Activated T-cell treated with anti-CD3 and anti-CD28 coated beads, Interleukin-2, amount 50 U/mL, for 1 hour (primary cell): ENCODE measurements around the gene ACAN.
A peak's percentile ranks its signal among the peaks of the same experiment; 100 is the strongest.

ENCODE experiments used
- DNase-seq: peaks from one replicate; pipeline ENCODE4 v3.0.0-alpha.2; 2020

Gene ACAN

DNA sequence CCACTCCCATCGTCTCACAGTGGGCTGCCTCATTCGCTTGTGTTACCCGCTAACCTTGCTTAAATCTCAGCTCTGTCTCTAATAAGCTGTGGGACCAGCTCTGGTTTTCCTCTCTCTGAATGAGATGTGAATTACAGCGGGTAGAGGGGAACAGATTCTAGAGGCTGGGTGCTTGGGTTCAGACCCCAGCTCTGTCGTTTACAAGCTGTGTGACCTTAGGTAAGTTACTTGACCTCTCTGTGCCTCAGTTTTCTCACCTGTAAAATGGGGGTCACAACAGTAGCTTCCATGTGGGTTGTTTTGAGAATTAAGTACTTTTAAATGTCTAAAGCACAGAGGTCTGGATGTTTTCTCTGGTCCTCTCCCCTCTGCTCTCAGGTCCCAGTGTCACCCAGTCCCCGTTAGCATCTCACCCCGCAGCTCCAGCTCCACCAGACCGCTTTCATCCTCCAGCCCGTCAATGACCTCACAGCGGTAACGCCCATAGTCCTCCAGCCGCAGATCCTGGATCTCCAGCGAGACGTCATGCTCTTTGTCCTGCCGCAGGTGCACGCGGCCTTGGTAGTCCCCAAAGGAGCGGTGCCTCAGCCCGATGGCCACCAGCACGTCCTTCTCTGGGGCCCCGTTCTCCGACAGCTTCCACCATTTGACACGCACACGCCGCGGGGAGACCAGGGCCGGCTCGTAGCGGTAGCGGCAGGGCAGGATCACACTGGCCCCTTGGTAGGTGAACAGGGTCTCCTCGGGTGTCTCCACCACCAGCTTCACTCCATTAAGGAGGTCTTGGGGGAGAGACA is 77.9 kb downstream of the ACAN start:
- DNase-seq, result no peak

DNA sequence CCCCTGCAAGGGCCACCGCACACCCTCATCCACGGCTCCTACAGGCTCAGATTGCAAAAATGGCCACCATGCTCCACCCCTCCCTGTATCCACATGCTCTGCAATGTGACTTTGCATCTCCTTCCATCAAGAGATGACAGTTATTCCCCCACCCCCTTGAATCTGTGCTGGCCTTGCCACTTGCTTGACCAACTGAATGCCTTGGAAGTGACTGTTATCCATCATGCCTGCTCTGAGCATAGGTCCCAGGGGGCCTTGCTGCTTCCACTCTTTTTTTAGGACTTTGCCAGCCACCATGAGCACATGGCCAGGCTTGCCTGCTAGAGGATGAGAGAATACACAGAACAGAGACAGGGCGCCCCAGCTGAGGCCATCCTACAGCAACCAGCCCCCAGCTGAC is 78.5 kb downstream of the ACAN start:
- no peak for DNase-seq

DNA sequence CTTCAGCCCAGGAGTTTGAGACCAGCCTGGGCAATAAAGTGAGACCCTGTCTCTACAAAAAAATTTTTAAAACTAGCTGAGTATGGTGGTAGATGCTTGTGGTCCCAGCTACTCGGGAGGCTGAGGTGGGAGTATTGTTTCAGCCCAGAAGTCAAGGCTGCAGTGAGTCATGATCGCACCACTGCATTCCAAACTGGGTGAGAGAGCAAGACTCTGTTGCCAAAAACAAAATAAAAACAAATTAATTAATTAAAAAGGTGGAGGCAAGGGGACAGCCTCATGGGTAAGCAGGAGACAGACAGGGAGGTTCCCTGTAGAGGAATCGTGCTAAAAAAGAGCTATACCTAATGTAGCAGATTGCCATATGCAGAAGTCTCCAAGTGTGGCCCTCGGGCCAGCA is 79.5 kb downstream of the ACAN start:
- no peak for DNase-seq

DNA sequence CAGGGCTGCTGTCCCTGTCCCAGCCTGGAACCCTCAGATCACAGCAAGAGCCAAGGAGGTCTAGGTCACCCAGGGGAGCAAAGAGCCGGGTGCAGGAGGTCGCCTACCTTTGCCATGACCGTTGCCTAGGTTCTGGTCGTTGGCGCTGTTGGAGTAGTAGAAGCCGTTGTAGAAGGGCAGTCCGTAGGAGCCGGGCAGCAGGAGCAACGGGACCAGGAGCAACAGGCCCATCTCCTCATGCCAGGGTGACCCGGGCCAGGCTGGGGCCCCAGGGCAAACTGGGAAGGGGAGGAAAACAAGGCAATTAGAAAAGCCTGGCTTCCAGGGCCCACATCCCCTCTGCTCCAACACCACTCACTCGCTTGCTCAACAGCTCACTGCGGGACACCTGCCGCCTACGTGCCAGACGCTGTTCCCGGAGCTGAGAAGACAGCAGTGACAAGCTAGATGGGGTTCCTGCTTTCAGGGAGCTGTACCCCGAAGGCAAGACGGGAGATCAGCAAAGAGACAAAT is 83.9 kb downstream of the ACAN start:
- DNase-seq, result no peak

DNA sequence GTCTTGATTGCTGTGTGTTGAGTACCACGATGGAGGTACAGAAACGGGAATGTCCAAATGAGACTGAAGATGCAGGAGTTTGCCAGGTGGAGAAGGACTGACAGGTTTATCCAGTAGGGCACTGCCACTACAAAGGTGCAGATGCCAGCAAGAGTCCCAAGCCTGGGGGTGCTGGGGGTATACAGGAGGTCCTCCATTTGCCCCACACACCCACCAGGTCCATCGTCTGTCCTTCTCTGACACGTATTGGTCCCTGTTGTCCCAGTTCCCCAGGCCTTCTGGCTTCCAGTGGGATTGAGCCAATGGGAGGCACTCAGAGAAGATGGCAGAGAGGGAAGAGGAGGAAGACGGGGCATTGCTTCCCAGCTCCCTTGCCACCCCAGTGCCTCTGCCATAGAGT is 85.5 kb downstream of the ACAN start:
- DNase-seq, result no peak

DNA sequence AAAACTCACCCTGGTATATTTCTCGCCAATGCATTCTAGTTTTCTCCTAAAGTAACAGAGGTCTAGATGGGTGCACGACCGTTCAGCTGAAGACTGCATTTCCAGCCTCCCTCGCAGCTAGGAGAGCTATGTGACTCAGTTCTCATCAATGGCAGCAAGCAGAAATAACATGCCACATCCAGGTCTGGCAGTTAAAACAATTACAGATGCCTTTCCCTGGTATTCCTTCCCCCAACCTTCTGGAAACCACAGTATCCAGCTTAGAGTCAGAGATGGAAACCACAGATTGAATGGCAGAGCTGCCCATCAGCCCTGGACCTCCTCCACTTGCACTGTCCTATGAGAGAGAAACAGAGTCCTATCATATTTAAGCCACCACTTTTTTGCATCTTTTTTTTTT is 87.3 kb downstream of the ACAN start:
- DNase-seq, result no peak

DNA sequence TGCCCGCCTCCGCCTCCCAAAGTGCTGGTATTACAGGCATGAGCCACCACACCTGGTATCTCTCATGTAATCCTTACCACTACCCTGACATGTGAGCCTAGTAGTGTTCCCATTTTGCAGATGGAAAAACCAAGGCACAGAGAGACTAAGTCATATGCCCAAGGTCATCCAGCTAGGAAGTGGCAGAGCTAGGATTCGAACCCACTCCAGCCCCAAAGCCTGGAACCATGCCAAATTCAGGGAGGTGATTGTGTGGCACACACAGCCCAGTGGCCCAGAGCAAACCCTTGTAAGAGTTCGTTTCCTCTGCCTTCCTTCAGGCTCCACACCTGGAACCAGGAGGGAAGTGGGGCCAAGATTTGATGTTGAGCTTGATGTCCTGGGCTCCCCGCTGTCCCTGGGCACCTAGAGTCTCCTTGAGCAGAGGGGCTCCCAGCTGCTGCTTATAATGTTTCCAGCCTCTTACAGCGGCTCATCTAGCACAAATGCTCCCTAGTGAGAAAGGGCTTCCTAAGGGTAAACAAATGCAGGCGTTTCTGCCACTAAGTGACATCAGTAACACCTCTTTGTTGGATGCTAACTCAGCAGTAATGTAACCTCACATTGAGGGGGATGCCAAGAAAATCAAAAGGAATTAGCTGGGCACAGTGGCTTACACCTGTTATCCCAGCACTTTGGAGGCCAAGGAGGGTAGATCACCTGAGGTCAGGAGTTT is 88.5 kb downstream of the ACAN start:
- no peak for DNase-seq

DNA sequence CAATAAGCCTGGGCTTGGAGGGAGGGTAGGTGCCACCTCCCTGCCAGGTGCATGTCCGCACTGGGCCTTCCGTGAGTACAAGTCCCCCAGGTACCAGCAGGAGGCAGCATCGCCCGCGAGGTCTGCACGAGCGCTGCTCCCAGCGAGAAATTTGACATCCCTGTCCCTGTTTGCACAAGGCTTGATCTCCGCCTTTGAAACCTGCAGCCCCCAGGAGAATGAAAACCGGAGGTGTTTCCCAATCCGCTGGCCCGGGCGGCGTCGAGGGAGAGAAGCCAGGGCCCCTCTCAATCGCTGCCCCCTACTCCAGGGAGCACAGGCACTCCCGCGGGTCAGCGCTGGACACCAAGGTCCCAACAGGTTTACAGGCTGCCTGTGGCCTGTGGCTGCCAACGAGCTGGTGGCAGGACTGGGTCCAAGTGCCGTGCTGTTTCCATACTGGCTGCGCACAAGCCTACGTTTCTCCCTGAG is 91.1 kb downstream of the ACAN start:
- peak; percentile 92 for DNase-seq

DNA sequence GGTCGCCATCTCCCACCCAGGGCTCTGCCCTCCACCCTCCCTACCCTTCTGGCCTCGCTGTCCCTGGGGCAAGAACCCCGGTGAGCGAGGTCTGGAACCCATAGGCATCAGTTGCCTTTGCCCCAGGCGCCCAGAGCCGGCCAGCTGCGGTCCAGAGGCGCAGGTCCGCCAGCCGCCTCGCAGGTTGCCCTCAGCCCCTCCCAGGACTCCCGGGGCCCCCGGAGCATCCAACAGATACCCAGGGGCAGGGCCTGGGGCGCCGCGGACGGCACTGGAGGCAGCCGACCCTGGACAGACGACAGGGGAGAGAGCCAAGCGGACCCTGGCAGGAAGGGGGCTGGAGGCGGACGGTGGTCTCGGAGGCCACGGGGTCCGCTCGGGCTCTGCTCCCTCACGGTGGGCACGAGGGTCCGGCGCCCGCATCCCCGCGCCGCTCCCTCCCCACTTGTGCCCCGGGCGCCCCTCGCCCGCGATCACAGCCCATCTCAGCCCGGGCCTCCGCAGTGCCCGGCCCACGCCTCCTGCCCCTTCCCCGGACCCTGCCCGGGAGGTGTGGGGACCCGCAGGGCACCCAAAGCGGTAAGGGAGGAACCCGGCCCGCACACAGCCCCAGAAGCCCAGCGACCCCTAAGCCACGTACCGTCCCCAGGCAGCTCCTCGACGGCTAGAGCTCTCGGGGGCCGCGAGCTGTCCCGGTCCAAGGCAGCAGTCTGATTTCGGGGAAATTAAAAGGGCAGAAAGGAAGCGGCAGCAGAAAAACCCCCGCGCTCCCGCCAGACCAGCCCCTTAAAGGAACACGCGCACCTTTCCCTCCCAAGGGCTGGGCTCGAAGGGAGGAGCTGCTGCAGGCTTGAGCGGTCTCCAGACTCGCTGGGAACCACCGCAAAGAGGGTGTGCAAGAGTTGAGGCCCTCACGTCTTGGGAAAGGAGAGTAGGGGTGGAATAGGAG is 91.9 kb downstream of the ACAN start, which contains the start of gene HAPLN3:
Gene HAPLN3 (minus strand): TSS at position 726 of the 949 bp plus-strand sequence. CDS start 8,246 bp downstream, outside the sequence.
- DNase-seq, result peak; percentile 60

DNA sequence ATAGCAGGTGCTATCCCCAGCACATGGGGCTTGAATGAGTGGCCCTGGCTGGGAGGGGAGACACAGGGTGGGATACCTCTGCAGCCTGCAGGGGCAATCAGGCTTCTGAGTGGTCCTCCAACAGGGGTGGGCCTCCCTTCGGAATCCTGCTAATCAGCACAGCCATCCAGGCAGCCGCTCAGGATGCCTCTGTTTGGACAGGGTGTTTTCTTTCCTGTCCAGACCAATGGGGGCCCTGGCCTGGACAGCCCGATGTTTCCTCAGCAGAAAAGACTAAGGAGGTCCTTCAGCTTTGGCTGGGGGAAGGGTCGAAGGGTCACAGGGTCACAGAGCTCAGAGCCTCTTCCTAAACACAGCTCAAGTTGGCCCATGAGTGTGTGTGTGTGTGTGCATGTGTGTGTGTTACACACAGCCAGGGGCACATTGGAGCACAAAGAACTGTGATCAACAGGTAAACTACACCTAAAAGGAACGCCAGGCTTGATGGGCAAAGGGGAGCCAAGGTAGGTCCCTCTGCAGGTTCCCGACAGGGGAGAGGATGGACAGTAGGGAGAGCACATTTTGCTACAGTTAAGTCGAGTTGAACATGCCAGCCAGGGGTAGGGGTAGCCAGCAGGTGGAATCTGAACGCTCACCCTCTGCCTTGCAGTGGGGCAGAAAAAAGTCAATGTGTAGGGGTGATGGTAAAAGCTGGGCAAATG is 93.2 kb downstream of the ACAN start:
- no peak for DNase-seq

DNA sequence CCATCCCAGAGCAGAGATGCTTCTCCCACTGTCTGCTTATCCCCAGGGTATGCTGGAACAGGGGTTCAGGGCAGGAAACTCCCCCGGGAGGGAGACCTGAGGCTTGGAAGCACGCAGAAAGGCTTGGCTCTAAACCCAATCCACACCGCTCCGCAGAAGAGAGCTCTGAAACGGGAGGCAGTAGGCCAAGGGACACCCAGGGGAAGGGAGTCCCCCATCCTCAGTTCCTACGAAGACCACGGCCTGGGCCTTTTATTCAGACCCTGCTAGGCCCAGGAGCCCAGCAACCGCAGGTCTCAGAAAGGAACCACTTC is 93.9 kb downstream of the ACAN start:
- no peak for DNase-seq

DNA sequence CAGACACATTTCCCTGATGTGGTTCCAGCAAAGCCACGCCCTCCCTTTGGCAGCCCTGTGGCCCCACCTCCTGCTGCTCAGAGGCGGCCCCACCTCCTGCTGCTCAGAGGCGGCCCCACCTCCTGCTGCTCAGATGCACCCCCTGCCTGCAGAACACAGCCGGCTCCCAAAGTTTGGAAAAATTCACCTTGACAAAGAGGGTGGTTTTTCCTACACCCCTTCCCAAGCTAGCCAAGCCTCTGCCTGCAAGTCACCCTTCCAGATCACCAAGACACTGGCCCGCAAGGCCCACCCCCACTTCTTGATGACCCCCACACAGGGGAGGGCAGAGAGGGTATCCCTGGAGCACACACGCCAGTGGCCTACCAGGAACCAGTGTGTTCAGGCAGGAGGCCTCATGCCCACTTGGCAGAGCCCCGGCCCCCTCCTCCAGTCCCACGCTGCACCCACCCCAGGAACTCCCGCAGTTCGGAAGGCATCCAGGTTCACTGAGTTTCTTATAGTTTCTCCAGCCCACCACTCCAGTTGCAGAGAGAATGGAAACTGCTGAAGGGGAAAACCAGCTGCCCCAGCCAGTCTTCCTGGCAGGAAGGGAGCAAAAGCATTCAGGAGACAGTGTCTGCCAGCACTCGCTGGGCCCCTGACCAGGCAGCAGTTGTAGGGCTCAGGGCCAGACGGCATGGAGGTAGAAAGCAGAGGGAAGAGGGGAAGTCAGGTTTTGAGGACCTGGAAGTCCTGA is 94.4 kb downstream of the ACAN start:
- peak; percentile 82 for DNase-seq

DNA sequence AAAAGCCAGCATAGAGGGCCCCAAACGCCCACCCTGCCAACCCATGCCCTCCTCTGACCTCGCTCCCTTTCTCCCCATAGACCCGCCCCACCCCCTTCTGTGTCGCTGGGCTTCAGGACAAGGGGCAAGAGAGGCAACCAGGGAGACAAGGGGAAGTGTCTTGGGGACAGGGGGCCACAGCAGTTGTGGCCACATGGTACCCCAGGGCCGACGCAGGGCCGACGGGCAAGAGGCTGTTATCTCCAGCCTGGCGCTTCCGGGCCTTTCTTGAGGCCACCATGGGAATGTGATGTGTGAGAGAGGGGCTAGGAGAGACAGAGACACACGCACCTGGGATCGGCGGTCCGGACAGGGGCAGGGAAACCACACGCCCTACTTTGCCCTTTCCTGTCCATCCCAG is 95.5 kb downstream of the ACAN start:
- no peak for DNase-seq

DNA sequence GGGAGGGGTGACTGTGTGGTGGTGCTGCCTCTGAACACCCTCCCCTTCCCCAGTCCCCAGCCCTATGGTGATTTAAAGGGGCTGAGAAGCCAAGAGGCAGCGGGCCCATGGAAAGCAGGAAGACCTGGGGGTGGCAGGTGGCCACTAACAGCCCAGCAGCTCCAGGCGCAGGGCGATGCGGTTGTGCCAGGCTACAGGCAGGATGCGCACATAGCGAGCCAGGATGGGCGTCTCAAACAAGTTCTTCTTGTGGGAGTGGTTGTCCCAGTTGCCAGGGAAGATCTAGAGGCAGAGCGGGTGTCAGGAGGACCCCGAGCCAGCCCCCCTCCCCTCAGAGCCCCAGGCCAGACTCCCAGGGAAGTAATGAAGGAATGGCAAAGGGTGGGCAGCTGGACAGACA is 96.0 kb downstream of the ACAN start:
- DNase-seq, result no peak

DNA sequence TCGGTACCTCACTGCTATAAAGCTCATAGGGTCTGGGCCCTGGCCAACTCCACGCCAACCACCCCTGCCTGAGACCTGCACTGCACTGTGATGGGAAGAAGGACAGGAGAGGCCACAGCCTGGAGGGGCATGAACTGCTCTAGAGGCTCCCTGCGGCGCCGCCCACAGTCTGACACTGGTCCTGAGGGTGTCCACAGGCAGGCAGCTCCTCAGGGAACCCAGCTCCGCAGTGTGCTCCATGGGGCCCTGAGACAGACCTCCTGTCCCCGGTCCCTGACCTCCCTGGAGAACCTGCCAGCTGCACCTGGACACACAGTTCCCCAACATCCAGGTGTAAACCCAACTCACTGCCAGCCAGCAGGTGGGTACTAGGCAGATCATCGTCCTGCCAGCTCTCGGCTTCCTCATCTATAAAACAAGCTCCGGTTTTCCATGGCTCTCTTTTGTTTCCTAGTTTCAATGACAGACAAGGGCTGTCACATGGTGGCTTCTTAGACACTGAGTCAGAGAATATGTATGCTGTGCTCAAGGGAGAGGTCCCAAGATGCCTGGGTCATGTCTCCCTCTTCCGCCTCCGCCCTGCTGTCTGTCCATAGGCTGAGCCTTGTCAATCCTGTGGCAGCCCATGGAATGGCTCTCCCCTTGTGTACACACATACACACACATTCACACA is 97.2 kb downstream of the ACAN start:
- DNase-seq, result no peak

DNA sequence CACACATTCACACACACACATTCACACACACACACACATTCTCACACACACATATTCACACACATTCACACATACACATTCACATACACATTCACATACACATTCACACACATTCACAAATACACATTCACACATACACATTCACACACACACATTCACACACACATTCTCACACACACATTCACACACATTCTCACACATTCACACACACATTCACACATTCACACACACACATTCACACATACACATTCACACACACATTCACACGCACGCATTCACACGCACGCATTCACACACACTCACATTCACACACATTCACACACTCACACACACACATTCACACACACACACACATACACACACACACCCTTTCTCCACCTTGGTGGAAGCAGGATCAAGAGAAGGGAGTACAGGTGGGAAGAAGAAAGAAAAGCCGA is 97.8 kb downstream of the ACAN start:
- no peak for DNase-seq

DNA sequence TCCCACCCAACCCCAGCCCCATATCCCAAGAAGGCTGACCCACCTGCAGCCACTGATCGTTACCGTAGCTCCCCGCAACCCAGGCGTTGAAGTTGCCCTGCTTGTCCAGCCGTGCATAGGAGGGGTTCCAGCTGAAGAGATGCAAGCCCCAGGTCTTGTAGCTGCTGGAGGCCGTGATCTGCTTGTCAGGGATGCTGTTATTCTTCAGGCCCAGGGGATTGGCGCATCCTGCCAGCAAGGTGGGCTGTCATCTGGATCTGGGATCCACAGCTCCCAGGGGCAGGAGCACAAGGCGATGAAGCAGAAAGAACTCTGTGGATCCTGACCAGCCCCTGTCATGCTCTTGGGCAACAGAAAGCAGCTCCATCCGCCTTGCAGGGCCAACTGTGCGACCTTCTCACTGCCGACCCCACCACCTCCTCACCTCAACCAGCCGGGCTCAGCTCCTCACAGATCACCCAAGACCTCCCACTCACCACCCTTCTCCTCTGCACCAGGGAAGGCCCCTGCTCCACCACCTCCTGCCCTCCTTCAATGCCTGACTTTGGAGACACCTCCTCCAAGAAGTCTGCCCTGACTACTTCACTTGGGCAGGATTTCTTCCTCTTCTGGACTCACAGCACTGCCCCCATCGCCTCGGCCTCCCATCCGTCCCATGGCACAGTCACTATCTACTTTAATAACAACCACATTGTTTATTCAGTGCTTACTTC is 98.4 kb downstream of the ACAN start:
- no peak for DNase-seq

DNA sequence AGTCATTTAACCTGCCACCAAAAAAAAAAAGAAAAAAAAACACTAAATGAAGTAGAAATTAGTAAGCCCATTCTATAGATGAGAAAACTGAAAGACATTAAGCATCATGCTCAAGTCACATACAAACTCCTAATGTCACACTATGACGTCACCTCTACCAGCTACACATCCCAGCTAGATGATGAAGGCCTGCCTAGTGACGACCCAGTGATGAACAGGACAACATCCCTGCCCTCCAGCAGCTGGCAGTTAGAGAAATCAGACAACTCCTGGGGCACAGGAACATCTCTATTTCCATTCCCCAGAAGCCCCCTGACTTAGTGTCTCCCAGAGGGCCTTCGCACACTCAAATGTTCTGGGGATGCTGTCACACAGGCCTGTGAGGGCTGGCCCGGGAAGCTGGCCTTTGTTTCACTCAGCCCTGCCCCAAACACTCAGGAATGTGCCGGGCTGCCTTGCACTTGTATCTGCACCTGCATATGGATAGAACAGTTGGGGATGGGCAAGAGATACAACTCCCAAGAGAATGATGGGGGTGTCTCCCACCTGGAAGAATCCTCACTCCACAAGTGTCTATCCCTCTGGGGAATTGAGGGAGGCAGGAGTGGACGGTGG is 99.1 kb downstream of the ACAN start:
- DNase-seq, result no peak

DNA sequence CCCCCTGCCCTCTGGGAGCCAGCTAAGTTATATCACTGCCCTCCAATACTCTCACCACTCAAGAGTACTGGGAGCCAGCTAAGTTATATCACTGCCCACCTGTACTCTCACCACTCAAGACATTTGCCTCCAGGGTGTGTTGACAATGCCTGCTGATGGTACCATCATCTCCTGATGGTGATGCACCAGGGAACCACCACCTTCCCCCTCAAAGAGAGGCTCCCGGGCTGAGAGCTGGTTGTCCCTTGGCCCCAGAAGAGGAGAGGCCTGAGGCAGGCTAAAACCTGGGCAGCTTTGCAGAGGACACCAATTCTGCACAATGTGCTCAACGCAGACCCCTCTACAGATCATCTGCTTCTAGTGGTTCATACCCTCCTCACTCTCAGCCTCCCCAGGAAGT is 99.6 kb downstream of the ACAN start:
- DNase-seq, result no peak

DNA sequence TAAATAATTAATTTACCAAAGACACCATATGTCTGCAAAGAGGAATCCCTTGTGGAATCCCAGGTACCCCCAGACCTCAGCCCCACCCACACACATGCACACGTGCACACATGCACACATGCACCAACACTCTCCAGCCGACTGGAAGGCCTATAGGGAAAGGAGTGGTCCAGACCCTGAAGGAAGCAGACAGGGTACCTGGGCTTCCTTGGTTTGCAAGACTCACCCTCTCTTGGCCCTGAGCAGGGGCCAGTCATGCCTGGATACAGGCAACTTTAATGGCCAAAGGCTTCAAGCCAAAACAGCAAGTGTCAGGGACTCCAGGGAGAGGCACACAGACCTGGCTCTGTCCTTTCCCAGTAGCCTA is 101.0 kb downstream of the ACAN start:
- no peak for DNase-seq
